Astrocyte (in vitro differentiated cells and primary cell): ENCODE data around the gene HEATR3. TPM values are rescaled to one million over a fixed set of nuclear protein-coding genes. Genes with fewer than 3 reads are reported as not detected.

Experiments
- DNase-seq: peaks from one replicate; pipeline ENCODE4 v3.0.0-alpha.2; 2010; ENCODE audit warnings: low read depth
- FAIRE-seq: peaks from 2 replicates; lab custom pipeline; 2011; peaks lifted over from hg19 to GRCh38; lab: Jason Lieb, UNC
- H2AFZ ChIP-seq: 2 replicates; pipeline ENCODE4 v1.6.0; 2012; ENCODE audit warnings: low read depth, low read length, inconsistent platforms
- H3K27ac ChIP-seq: 2 replicates; pipeline ENCODE4 v1.5.1; 2011; ENCODE audit warnings: low read depth, low read length, inconsistent platforms
- H3K27me3 ChIP-seq: 2 replicates; pipeline ENCODE4 v1.6.0; 2011; ENCODE audit warnings: low read length, inconsistent platforms; ENCODE audit not compliant: insufficient read depth
- H3K36me3 ChIP-seq: 2 replicates; pipeline ENCODE4 v1.5.1; 2011; ENCODE audit warnings: low read length, inconsistent platforms; ENCODE audit not compliant: insufficient read depth
- H3K4me1 ChIP-seq: 2 replicates; pipeline ENCODE4 v1.5.1; 2011; ENCODE audit warnings: low read length, inconsistent platforms; ENCODE audit not compliant: insufficient read depth
- H3K4me2 ChIP-seq: 2 replicates; pipeline ENCODE4 v1.6.0; 2012; ENCODE audit warnings: low read length, inconsistent platforms
- H3K4me3 ChIP-seq: 2 replicates; pipeline ENCODE4 v1.5.1; 2011; ENCODE audit warnings: low read depth, mild to moderate bottlenecking, low read length, inconsistent platforms; ENCODE audit not compliant: insufficient read depth
- H3K79me2 ChIP-seq: 2 replicates; pipeline ENCODE4 v1.6.0; 2012; ENCODE audit warnings: mild to moderate bottlenecking, low read length, inconsistent platforms; ENCODE audit not compliant: insufficient read depth
- H3K9ac ChIP-seq: 2 replicates; pipeline ENCODE4 v1.6.0; 2012; ENCODE audit warnings: mild to moderate bottlenecking, low read length, inconsistent platforms
- H3K9me3 ChIP-seq: 2 replicates; pipeline ENCODE4 v1.5.1; 2012; ENCODE audit warnings: low read depth, mild to moderate bottlenecking, low read length, inconsistent platforms; ENCODE audit not compliant: insufficient read depth
- H4K20me1 ChIP-seq: 2 replicates; pipeline ENCODE4 v1.6.0; 2012; ENCODE audit warnings: low read length, inconsistent platforms; ENCODE audit not compliant: insufficient read depth
- H3K27ac Mint-ChIP-seq: one replicate; pipeline ENCODE4 v1.8.0; 2021; ENCODE audit warnings: mild to moderate bottlenecking, mixed read lengths; ENCODE audit not compliant: unreplicated experiment
- H3K27me3 Mint-ChIP-seq: one replicate; pipeline ENCODE4 v1.8.0; 2021; ENCODE audit warnings: low read depth, mixed read lengths; ENCODE audit not compliant: unreplicated experiment
- H3K36me3 Mint-ChIP-seq: one replicate; pipeline ENCODE4 v1.8.0; 2021; ENCODE audit warnings: low read depth, mixed read lengths; ENCODE audit not compliant: unreplicated experiment
- H3K4me1 Mint-ChIP-seq: one replicate; pipeline ENCODE4 v1.8.0; 2021; ENCODE audit warnings: low read depth, mixed read lengths; ENCODE audit not compliant: unreplicated experiment
- H3K4me3 Mint-ChIP-seq: one replicate; pipeline ENCODE4 v1.8.0; 2021; ENCODE audit warnings: mild to moderate bottlenecking, moderate library complexity, mixed read lengths; ENCODE audit not compliant: unreplicated experiment
- H3K9me3 Mint-ChIP-seq: one replicate; pipeline ENCODE4 v1.8.0; 2021; ENCODE audit warnings: mild to moderate bottlenecking, mixed read lengths; ENCODE audit not compliant: unreplicated experiment
- CTCF ChIP-seq: IDR thresholded peaks from 2 replicates; pipeline ENCODE4 v1.5.1; 2011; ENCODE audit warnings: low read depth, mild to moderate bottlenecking, inconsistent platforms, low read length, moderate library complexity; ENCODE audit not compliant: insufficient read depth
- EZH2 ChIP-seq: IDR thresholded peaks from 2 replicates; pipeline ENCODE4 v1.6.1; 2012; ENCODE audit warnings: mild to moderate bottlenecking, low read length, inconsistent platforms; ENCODE audit not compliant: insufficient read depth
- total RNA-seq: library from RNA; stranded (reverse); gene quantifications from 2 replicates; pipeline ENCODE4 v1.2.1, GENCODE V29; 2021

Gene HEATR3
- total RNA-seq, 1 donor from 2014 or later = 26.8 TPM

GRCh38 chr16:50038756-50039529 lies 26.8 kb upstream of the HEATR3 start:
- H2AFZ ChIP-seq = no peak overlapping the region
- no peak overlapping the region for H3K4me3 ChIP-seq
- Mint-ChIP-seq H3K4me1 (peaks cover 4% of the 10 kb centered on the region), H3K27me3 (peaks cover 9% of the 10 kb centered on the region), H3K36me3 (no peaks in the 10 kb centered on the region), H3K4me3 (no peak overlapping the region), H3K9me3 (no peaks in the 10 kb centered on the region), H3K27ac (peak overlapping the region; percentile 50)
- H3K9me3 ChIP-seq = no peaks in the 10 kb centered on the region
- H3K9ac ChIP-seq = no peak overlapping the region
- H3K27ac ChIP-seq = no peak overlapping the region
- H3K79me2 ChIP-seq = no peaks in the 10 kb centered on the region
- no peaks in the 10 kb centered on the region for H4K20me1 ChIP-seq
- no peak overlapping the region for H3K4me2 ChIP-seq
- H3K4me1 ChIP-seq = no peaks in the 10 kb centered on the region
- peaks cover 6% of the 10 kb centered on the region for H3K36me3 ChIP-seq
- FAIRE-seq = no peak
- no peaks in the 10 kb centered on the region for H3K27me3 ChIP-seq
- no peak for TF ChIP-seq EZH2
- no peak for TF ChIP-seq CTCF
- DNase-seq = no peak

GRCh38 chr16:50040018-50040417 lies 25.8 kb upstream of the HEATR3 start:
- peaks cover 11% of the 10 kb centered on the region for H3K27me3 Mint-ChIP-seq
- no peak overlapping the region for H3K27ac Mint-ChIP-seq
- H2AFZ ChIP-seq = no peak overlapping the region
- H3K36me3 Mint-ChIP-seq = no peaks in the 10 kb centered on the region
- no peak overlapping the region for H3K27ac ChIP-seq
- H3K4me3 ChIP-seq = no peak overlapping the region
- TF ChIP-seq CTCF (no peak), EZH2 (no peak)
- no peaks in the 10 kb centered on the region for H3K9me3 Mint-ChIP-seq
- DNase-seq (no peak), FAIRE-seq (no peak)
- peaks cover 4% of the 10 kb centered on the region for H3K36me3 ChIP-seq
- no peaks in the 10 kb centered on the region for H4K20me1 ChIP-seq
- H3K4me1 ChIP-seq = no peaks in the 10 kb centered on the region
- H3K4me3 Mint-ChIP-seq = no peak overlapping the region
- no peaks in the 10 kb centered on the region for H3K79me2 ChIP-seq
- H3K9me3 ChIP-seq = no peaks in the 10 kb centered on the region
- H3K4me1 Mint-ChIP-seq = peaks cover 4% of the 10 kb centered on the region
- H3K27me3 ChIP-seq = no peaks in the 10 kb centered on the region
- no peak overlapping the region for H3K4me2 ChIP-seq
- no peak overlapping the region for H3K9ac ChIP-seq

DNA sequence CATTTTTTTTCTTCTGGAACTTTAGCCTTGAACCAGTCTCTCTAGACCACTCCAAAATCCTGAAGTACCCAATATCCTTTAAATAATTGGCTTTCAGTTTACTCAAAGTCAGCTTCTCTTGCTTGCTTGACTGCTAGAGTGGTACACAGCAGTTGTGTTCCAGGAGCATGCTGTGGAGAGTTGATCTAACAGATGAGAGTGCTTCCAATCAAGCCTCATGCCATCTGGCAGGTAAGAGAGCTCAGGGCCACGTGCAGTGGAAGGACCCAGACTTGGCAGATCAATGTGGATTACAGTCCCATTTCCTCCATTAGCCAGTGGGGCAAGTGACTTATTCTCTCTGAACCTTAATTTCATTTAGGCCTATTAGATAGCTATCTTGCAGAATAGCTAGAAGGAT lies 25.1 kb upstream of the HEATR3 start:
- Mint-ChIP-seq H3K27ac (no peak overlapping the region), H3K4me1 (peaks cover 4% of the 10 kb centered on the region), H3K9me3 (no peaks in the 10 kb centered on the region), H3K4me3 (no peak overlapping the region), H3K27me3 (peaks cover 11% of the 10 kb centered on the region), H3K36me3 (no peaks in the 10 kb centered on the region)
- TF ChIP-seq EZH2 (no peak), CTCF (no peak)
- Histone ChIP-seq H3K4me3 (no peak overlapping the region), H2AFZ (no peak overlapping the region), H3K36me3 (no peaks in the 10 kb centered on the region), H3K79me2 (no peaks in the 10 kb centered on the region), H3K9ac (no peak overlapping the region), H3K4me2 (no peak overlapping the region), H3K9me3 (no peaks in the 10 kb centered on the region), H3K4me1 (no peaks in the 10 kb centered on the region), H4K20me1 (no peaks in the 10 kb centered on the region), H3K27me3 (no peaks in the 10 kb centered on the region), H3K27ac (no peak overlapping the region)
- no peak for FAIRE-seq
- DNase-seq = no peak
